GM21619 (cell line): Measurements from ENCODE around the gene SLAMF7.
"Not testable (repeated sequence)": the region's sequence is repeated elsewhere in the genome, so short reads cannot be mapped to it uniquely, and the experiment has no call there.

Source experiments
- ATAC-seq: cut with Tn5 transposase; IDR thresholded peaks from one replicate; pipeline ENCODE4 v1.9.1; 2021; ENCODE audit not compliant: unreplicated experiment

The SLAMF7 gene

GRCh38 chr1:160739098-160739511 lies at the start of gene SLAMF7:
SLAMF7 (plus strand) TSS chr1:160739247; CDS start chr1:160739302, 55 bp downstream.
- ATAC-seq, result no peak

GRCh38 chr1:160692390-160692789 lies 46.7 kb upstream of the SLAMF7 start:
- ATAC-seq, result not testable (repeated sequence)

- ATAC-seq, result no peak
These were observed 36.9 kb upstream of the SLAMF7 start for GRCh38 chr1:160702100-160702499.

- ATAC-seq, result no peak
These were observed 34.8 kb upstream of the SLAMF7 start for GRCh38 chr1:160704250-160704649.

GRCh38 chr1:160705212-160705621 lies 33.8 kb upstream of the SLAMF7 start:
- not testable (repeated sequence) for ATAC-seq

GRCh38 chr1:160705742-160706141 lies 33.3 kb upstream of the SLAMF7 start:
- ATAC-seq, result no peak

GRCh38 chr1:160706526-160707235 lies 32.4 kb upstream of the SLAMF7 start:
- no peak for ATAC-seq

GRCh38 chr1:160707236-160708064 lies 31.6 kb upstream of the SLAMF7 start:
- ATAC-seq, result no peak

- no peak for ATAC-seq
These were observed 30.9 kb upstream of the SLAMF7 start for GRCh38 chr1:160708118-160708517.

GRCh38 chr1:160708801-160709200 lies 30.2 kb upstream of the SLAMF7 start:
- peak; percentile 33 for ATAC-seq

- no peak for ATAC-seq
These were observed 29.3 kb upstream of the SLAMF7 start for GRCh38 chr1:160709715-160710114.

GRCh38 chr1:160710517-160711252 lies 28.4 kb upstream of the SLAMF7 start:
- ATAC-seq, result no peak

- no peak for ATAC-seq
These were observed 27.8 kb upstream of the SLAMF7 start for GRCh38 chr1:160711276-160711601.

- peak; percentile 28 for ATAC-seq
These were observed 27.3 kb upstream of the SLAMF7 start, which contains the start of gene CD48 for GRCh38 chr1:160711602-160712311. CD48 (minus strand) TSS chr1:160711822; CDS start chr1:160711763, 59 bp downstream.

- ATAC-seq, result peak; percentile 37
These were observed 26.4 kb upstream of the SLAMF7 start for GRCh38 chr1:160712525-160713080.

GRCh38 chr1:160713161-160713560 lies 25.9 kb upstream of the SLAMF7 start:
- no peak for ATAC-seq

GRCh38 chr1:160714034-160714648 lies 24.9 kb upstream of the SLAMF7 start:
- not testable (repeated sequence) for ATAC-seq

GRCh38 chr1:160716013-160716412 lies 23.0 kb upstream of the SLAMF7 start:
- no peak for ATAC-seq

GRCh38 chr1:160717306-160717705 lies 21.7 kb upstream of the SLAMF7 start:
- ATAC-seq, result no peak

GRCh38 chr1:160718210-160718609 lies 20.8 kb upstream of the SLAMF7 start:
- no peak for ATAC-seq
